GM19193 (cell line): ENCODE measurements around the gene NANOGP8.

Source experiments
- POLR2A ChIP-seq: IDR thresholded peaks from 4 replicates; pipeline ENCODE4 v1.6.1; 2011; ENCODE audit not compliant: insufficient read depth, insufficient read length; ENCODE audit errors: extremely low read depth

Gene NANOGP8

DNA sequence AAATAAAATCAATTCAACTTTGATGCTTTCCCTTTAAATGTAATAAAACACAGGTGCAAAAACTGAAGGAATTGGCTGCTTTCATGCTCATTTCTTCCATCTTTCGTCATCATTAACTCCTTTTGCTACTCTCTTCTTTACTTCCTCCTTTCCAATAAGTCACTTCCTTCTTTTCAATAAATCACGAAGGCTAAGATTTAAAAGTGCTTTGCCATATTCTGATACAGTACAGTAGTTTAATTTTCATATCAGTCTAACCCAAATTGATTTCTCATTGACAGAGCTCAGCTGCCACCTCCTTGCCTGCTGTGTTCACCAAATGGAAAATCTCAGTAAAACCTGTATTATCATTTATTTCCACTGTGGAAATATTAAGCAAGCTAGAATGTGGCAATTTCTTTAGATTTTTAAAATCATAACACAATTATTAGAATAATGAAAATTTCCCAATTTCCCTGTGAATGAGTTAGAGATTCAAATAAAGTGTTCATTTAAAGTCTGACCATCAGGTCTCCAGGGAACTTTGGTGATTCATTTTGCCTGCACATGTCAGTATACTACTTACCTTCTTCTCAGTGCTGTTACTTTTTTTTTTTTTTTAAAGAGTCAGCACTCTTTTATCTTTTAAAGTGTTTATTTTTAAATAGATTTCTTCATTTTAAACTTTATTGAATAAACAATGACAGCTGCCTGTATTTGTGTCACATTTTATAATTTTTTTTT lies 41.6 kb downstream of the NANOGP8 start:
- no peak for TF ChIP-seq POLR2A

DNA sequence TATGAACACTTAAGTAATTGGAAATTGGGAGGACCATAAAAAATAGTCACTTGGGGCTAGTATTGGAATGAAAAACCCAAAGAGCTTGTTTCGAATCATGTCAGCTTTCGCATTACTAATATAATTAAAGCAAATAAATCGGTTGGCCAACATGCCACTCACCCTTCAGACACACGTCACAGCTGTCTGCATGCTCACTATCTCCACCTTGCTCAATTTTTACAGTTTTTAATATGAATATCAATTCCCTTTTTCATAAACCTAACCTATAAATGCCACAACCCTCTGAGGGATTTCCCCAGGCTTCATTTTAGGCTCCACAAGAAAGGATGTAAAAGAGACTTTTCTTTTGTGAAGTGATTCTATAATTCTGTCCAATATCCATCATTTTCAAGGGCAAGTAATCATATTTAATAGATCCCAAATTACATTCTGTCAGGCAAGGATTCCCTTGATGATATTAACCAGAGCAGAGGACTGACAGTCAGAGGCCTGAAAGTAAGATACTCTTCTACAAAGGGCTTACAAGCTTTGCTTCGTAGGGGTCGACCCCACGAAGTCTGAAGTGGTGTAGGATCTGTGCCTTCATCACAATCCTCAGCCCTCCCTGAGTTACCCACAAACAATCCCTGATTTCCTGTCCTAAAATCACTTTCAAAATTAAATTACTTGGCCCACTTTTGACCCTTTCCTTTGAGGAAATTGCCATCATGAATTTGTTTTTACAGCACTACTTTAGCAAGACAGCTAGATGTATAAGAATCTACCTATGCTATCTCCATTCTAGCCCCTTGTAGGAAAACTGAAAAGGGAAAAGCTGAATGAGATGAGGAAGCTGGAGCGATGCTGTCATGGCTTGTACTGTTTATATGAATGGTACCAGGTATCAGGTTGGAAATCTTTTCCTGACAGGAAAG lies 44.5 kb downstream of the NANOGP8 start:
- TF ChIP-seq POLR2A, result no peak

DNA sequence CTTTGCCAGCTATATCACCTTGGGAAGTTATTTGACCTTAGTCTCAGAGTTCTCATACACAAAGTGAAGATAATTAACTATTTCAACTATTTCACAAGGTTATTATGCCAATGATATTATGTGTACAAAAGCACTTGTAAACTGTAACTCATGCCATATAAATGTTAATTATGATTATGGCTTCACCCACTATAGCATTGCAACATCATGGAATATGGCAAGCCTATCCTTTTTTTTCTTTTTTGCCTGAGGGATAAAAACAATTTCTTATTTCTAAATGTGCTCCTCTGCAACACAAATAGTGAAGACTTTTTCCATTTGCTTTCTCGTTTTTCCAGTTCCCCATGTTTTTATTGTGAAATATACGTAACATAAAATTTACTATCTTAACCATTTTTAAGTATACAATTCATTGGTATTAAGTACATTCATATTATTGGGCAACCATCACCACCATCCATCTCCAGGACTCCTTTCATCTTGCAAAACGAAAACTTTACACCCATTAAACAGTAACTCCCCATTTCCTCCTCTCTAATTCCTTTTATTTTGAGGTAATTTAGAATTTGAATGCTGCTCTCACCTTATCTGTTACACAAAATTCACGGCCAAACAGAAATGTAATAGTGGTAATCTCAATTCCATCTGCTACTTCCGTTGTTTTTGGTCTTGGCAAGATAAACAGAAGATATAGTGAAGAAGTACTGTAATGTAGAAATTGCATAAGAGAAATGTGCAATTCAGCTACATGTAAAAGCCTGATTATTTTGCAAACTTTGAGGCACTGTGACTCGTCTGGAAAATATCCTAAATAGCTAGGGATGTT lies 46.3 kb downstream of the NANOGP8 start:
- no peak for TF ChIP-seq POLR2A
